HG03159 (cell line): ENCODE measurements around the gene FBLN5.
"Not testable (repeated sequence)": the region's sequence is repeated elsewhere in the genome, so short reads cannot be mapped to it uniquely, and the experiment has no call there.

Experiments used
- ATAC-seq: cut with Tn5 transposase; IDR thresholded peaks from one replicate; pipeline ENCODE4 v1.9.1; 2021; ENCODE audit warnings: mild to moderate bottlenecking, moderate library complexity; ENCODE audit not compliant: unreplicated experiment

Gene FBLN5

GRCh38 chr14:91910196-91910595 is 37.3 kb downstream of the FBLN5 start:
- no peak for ATAC-seq

- no peak for ATAC-seq
These were observed 41.1 kb downstream of the FBLN5 start for GRCh38 chr14:91906374-91906773.

GRCh38 chr14:91904956-91905645 is 42.4 kb downstream of the FBLN5 start:
- ATAC-seq: no peak

- no peak for ATAC-seq
These were observed 43.0 kb downstream of the FBLN5 start for GRCh38 chr14:91904483-91904882.

- no peak for ATAC-seq
These were observed 44.4 kb downstream of the FBLN5 start for GRCh38 chr14:91903070-91903469.

GRCh38 chr14:91902336-91902735 is 45.2 kb downstream of the FBLN5 start:
- ATAC-seq: no peak

- ATAC-seq: no peak
These were observed 45.9 kb downstream of the FBLN5 start for GRCh38 chr14:91901449-91902226.

GRCh38 chr14:91899806-91900205 is 47.7 kb downstream of the FBLN5 start:
- no peak for ATAC-seq

GRCh38 chr14:91899213-91899612 is 48.3 kb downstream of the FBLN5 start:
- ATAC-seq: no peak

- ATAC-seq: no peak
These were observed 49.1 kb downstream of the FBLN5 start for GRCh38 chr14:91898372-91898771.

- not testable (repeated sequence) for ATAC-seq
These were observed 49.8 kb downstream of the FBLN5 start for GRCh38 chr14:91897716-91898115.

- no peak for ATAC-seq
These were observed 50.3 kb downstream of the FBLN5 start for GRCh38 chr14:91897106-91897701.

GRCh38 chr14:91896419-91896818 is 51.1 kb downstream of the FBLN5 start:
- no peak for ATAC-seq

GRCh38 chr14:91893669-91894068 is 53.8 kb downstream of the FBLN5 start:
- no peak for ATAC-seq

GRCh38 chr14:91893007-91893406 is 54.5 kb downstream of the FBLN5 start:
- no peak for ATAC-seq

GRCh38 chr14:91891721-91892220 is 55.7 kb downstream of the FBLN5 start:
- ATAC-seq: no peak

GRCh38 chr14:91891101-91891500 is 56.4 kb downstream of the FBLN5 start:
- no peak for ATAC-seq

GRCh38 chr14:91890291-91890749 is 57.2 kb downstream of the FBLN5 start:
- ATAC-seq: no peak

- ATAC-seq: no peak
These were observed 57.9 kb downstream of the FBLN5 start for GRCh38 chr14:91889477-91890211.

GRCh38 chr14:91888641-91889476 is 58.6 kb downstream of the FBLN5 start:
- no peak for ATAC-seq
